ENCODE data around the gene TGFA. TPM values are rescaled to one million over a fixed set of nuclear protein-coding genes. Genes with fewer than 3 reads are reported as not detected.

TGFA gene
- total and polyA plus RNA-seq, 7 experiments from 2014 or later: 0.44 to 3.2 (median 1.9) TPM; not detected in 1

DNA sequence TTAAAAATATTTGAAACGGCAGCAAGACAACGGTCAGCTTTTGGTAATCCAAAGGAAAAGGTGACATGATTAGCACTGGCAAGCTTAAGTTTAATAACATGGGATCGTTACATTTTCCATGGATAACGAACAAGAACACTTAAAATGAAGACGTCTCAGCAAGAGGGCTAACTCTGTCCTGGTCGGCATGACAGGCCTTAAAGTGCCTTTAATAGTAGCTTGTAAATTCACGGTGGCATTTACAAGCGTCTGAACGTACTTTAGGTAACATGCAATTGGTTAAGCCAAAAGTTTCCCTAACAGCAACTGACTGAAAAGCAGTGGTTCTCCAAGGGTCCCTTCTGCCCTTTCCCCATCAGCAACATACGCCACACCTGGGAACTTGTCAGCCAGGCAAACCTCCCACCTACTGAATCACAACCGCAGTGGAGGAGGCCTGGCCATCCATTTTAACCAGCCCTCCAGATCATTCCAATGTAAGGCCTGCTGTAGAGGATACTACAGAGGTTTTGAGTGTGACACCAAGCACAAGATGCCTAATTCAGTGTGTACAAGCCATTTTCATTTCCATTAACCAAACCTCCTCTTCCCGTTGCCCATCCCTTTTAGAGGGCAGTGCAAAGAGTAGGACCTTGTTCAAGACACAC is 4.4 kb downstream of the TGFA start:
- no peaks in the 10 kb centered on the region for H3K9me3 Mint-ChIP-seq
- Histone ChIP-seq H3K27ac (ENCODE audit: low read depth, low read length) (no peak overlapping the region), H3K9me3 (ENCODE audit: control insufficient read depth in 2 of 3, low read length in 3 of 3) (no peaks in the 10 kb centered on the region), H3K4me3 (ENCODE audit: low read length) (no peak overlapping the region), H3K4me1 (ENCODE audit: control insufficient read depth in 2 of 2, insufficient read depth in 2 of 2, low read length in 2 of 2) (peaks cover 6 to 9% of the 10 kb centered on the region in 2 donors), H3K36me3 (ENCODE audit: control insufficient read depth in 2 of 3, insufficient read depth in 3 of 3, low read length in 3 of 3) (no peaks in the 10 kb centered on the region), H3K27me3 (ENCODE audit: control insufficient read depth in 2 of 2, insufficient read depth in 2 of 2, low read length in 2 of 2) (peaks cover 0 to 3% of the 10 kb centered on the region in 2 donors)
- intact Hi-C loops (cut with micrococcal nuclease): no loop called here
- no peak for DNase-seq
- peak overlapping the region in 1 of 9 donors; percentile 39 for H3K27ac Mint-ChIP-seq
- ChIA-PET POLR2A (no interaction called here), CTCF (interaction anchor here (0.6 kb wide), 1 partner anchor 206 kb away, joined by 4 read pairs; no protein-coding TSS in a partner anchor)
- peaks cover 0 to 61% (median 0%) of the 10 kb centered on the region in 5 donors for H3K27me3 Mint-ChIP-seq
- H3K4me1 Mint-ChIP-seq: peaks cover 12 to 28% (median 23%) of the 10 kb centered on the region in 7 donors
- no peaks in the 10 kb centered on the region for H3K36me3 Mint-ChIP-seq
- no peak for ATAC-seq
- no peak overlapping the region for H3K4me3 Mint-ChIP-seq

DNA sequence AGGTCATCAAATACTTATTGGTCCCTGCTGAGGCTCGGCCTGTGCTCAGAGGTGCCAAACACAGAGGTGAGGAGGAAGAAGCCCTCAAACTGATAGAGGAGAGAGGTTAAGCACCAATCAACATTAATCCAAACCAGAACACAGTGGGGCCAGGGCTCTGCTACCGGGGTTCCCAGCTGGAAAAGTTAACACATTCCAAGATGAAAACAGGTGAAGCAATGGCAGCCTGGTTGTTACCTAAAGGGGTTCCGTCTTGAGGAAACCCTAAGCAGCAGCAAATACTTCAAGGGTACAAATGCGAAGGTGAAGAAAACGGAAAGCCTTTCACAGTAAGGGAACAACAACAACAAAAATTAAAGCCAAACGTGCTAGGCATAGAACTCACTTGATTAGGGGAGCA is 5.4 kb downstream of the TGFA start:
- H3K27me3 ChIP-seq (ENCODE audit: control insufficient read depth in 2 of 2, insufficient read depth in 2 of 2, low read length in 2 of 2): peaks cover 0 to 3% of the 10 kb centered on the region in 2 donors
- Mint-ChIP-seq H3K4me3 (no peak overlapping the region), H3K4me1 (peaks cover 10 to 26% (median 21%) of the 10 kb centered on the region in 7 donors), H3K27ac (peak overlapping the region in 1 of 9 donors; percentile 31), H3K27me3 (peaks cover 0 to 56% (median 0%) of the 10 kb centered on the region in 5 donors), H3K9me3 (no peaks in the 10 kb centered on the region), H3K36me3 (no peaks in the 10 kb centered on the region)
- ChIA-PET CTCF (no interaction called here), POLR2A (no interaction called here)
- H3K4me1 ChIP-seq (ENCODE audit: control insufficient read depth in 2 of 2, insufficient read depth in 2 of 2, low read length in 2 of 2): peaks cover 6 to 9% of the 10 kb centered on the region in 2 donors
- intact Hi-C loops (cut with micrococcal nuclease): no loop called here
- no peaks in the 10 kb centered on the region for H3K9me3 ChIP-seq (ENCODE audit: control insufficient read depth in 2 of 3, low read length in 3 of 3)
- no peak for ATAC-seq
- H3K4me3 ChIP-seq (ENCODE audit: low read length): no peak overlapping the region
- no peak overlapping the region for H3K27ac ChIP-seq (ENCODE audit: low read depth, low read length)
- no peaks in the 10 kb centered on the region for H3K36me3 ChIP-seq (ENCODE audit: control insufficient read depth in 2 of 3, insufficient read depth in 3 of 3, low read length in 3 of 3)
- no peak for DNase-seq

DNA sequence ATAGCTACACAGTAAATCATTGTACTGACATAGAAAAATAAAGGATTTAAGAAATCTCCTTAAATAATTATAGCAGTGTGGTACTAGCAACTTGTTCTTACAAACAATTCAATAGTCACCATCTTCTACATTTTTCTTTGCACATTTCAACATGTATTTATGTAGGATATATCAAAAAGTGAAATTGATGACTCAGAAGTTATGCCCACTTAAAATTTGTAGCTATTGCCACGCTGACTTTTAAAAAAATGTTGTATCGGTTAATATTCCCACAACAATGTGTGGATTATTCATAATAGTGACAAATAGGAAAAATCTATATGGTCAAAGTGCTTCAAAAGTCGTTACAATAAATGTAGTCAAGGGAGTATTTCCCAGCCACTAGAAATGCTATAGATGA is 6.7 kb downstream of the TGFA start:
- POLR2A ChIA-PET: no interaction called here
- peaks cover 0 to 12% (median 8%) of the 10 kb centered on the region in 7 donors for H3K4me1 Mint-ChIP-seq
- H3K27me3 ChIP-seq (ENCODE audit: control insufficient read depth in 2 of 2, insufficient read depth in 2 of 2, low read length in 2 of 2): peaks cover 0 to 3% of the 10 kb centered on the region in 2 donors
- no peaks in the 10 kb centered on the region for H3K9me3 Mint-ChIP-seq
- H3K36me3 Mint-ChIP-seq: no peaks in the 10 kb centered on the region
- intact Hi-C loops (cut with micrococcal nuclease): no loop called here
- H3K4me3 ChIP-seq (ENCODE audit: low read length): no peak overlapping the region
- H3K27ac Mint-ChIP-seq: no peak overlapping the region
- H3K27ac ChIP-seq (ENCODE audit: low read depth, low read length): no peak overlapping the region
- no peaks in the 10 kb centered on the region for H3K4me1 ChIP-seq (ENCODE audit: control insufficient read depth in 2 of 2, insufficient read depth in 2 of 2, low read length in 2 of 2)
- peaks cover 0 to 43% (median 0%) of the 10 kb centered on the region in 5 donors for H3K27me3 Mint-ChIP-seq
- no peaks in the 10 kb centered on the region for H3K9me3 ChIP-seq (ENCODE audit: control insufficient read depth in 2 of 3, low read length in 3 of 3)
- ATAC-seq: no peak
- CTCF ChIA-PET: no interaction called here
- no peak overlapping the region for H3K4me3 Mint-ChIP-seq
- H3K36me3 ChIP-seq (ENCODE audit: control insufficient read depth in 2 of 3, insufficient read depth in 3 of 3, low read length in 3 of 3): no peaks in the 10 kb centered on the region
- no peak for DNase-seq

DNA sequence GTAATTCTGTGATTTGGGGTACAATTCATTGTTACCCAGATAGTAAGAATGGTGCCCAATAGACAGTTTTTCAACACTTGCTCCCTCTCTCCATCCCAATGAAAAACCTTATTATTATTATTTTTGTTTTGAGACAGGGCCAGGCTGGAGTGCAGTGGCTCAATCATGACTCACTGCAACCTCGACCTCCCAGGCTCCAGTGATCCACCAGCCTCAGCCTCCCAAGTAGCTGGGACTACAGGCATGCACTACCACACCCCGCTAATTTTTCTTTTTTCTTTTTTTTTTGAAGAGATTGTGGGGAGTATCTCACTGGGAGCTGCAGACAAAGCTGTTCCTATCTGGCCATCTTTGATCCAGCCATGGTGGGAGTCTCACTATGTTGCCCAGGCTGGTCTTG is 7.2 kb downstream of the TGFA start:
- Histone ChIP-seq H3K4me3 (ENCODE audit: low read length) (no peak overlapping the region), H3K4me1 (ENCODE audit: control insufficient read depth in 2 of 2, insufficient read depth in 2 of 2, low read length in 2 of 2) (no peaks in the 10 kb centered on the region), H3K36me3 (ENCODE audit: control insufficient read depth in 2 of 3, insufficient read depth in 3 of 3, low read length in 3 of 3) (no peaks in the 10 kb centered on the region), H3K9me3 (ENCODE audit: control insufficient read depth in 2 of 3, low read length in 3 of 3) (no peaks in the 10 kb centered on the region), H3K27ac (ENCODE audit: low read depth, low read length) (no peak overlapping the region), H3K27me3 (ENCODE audit: control insufficient read depth in 2 of 2, insufficient read depth in 2 of 2, low read length in 2 of 2) (peaks cover 0 to 3% of the 10 kb centered on the region in 2 donors)
- intact Hi-C loops (cut with micrococcal nuclease): no loop called here
- Mint-ChIP-seq H3K4me1 (peaks cover 0 to 7% (median 5%) of the 10 kb centered on the region in 7 donors), H3K27ac (no peak overlapping the region), H3K36me3 (no peaks in the 10 kb centered on the region), H3K9me3 (no peaks in the 10 kb centered on the region), H3K4me3 (no peak overlapping the region), H3K27me3 (peaks cover 0 to 38% (median 0%) of the 10 kb centered on the region in 5 donors)
- no peak for DNase-seq
- ChIA-PET CTCF (no interaction called here), POLR2A (interaction anchor here (0.6 kb wide), 3 partner anchors 416 to 570 kb away, joined by 3 to 6 read pairs (median 4); no protein-coding TSS in a partner anchor)
- no peak for ATAC-seq

DNA sequence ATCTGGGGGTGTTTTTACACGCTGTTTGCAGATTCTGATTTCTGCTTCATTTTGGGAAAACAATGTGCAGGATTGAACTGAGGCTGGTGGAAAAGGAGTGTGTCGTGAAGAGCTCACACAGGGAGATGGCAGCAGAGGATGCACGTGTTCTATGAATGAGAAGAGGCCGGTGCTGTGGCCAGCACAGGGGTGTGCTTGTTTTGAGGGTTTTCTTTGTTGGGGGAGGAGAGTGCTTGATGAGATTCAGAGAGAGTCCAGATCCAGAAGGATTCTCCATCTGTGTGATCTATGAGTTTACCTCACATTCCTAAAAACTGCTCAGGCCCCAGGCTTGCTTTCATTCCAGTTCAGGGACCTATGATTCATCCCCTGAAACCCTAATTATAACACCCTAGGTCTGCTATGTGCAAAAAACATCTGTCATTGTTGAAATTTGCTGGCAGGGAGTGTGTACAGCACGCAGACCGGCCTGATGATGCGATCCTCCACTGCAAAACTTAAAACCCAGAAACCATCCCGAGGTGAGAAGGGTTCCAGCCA is 12.1 kb downstream of the TGFA start:
- no peak overlapping the region for H3K27ac Mint-ChIP-seq
- H3K36me3 Mint-ChIP-seq: peaks cover under 1 to 8% (median 5%) of the 10 kb centered on the region in 5 donors
- H3K9me3 Mint-ChIP-seq: peaks cover 0 to 7% (median under 1%) of the 10 kb centered on the region in 11 donors
- Histone ChIP-seq H3K4me3 (ENCODE audit: low read length) (no peak overlapping the region), H3K4me1 (ENCODE audit: control insufficient read depth in 2 of 2, insufficient read depth in 2 of 2, low read length in 2 of 2) (no peaks in the 10 kb centered on the region), H3K27ac (ENCODE audit: low read depth, low read length) (no peak overlapping the region), H3K9me3 (ENCODE audit: control insufficient read depth in 2 of 3, low read length in 3 of 3) (no peaks in the 10 kb centered on the region), H3K36me3 (ENCODE audit: control insufficient read depth in 2 of 3, insufficient read depth in 3 of 3, low read length in 3 of 3) (no peaks in the 10 kb centered on the region), H3K27me3 (ENCODE audit: control insufficient read depth in 2 of 2, insufficient read depth in 2 of 2, low read length in 2 of 2) (peaks cover 0 to 3% of the 10 kb centered on the region in 2 donors)
- POLR2A ChIA-PET: no interaction called here
- peaks cover 0 to 13% (median 0%) of the 10 kb centered on the region in 5 donors for H3K27me3 Mint-ChIP-seq
- DNase-seq: no peak
- CTCF ChIA-PET: interaction anchor here (1.0 kb wide), 1 partner anchor 199 kb away, joined by 4 read pairs; no protein-coding TSS in a partner anchor
- H3K4me1 Mint-ChIP-seq: no peaks in the 10 kb centered on the region
- intact Hi-C loops (cut with micrococcal nuclease): no loop called here
- no peak for ATAC-seq
- H3K4me3 Mint-ChIP-seq: no peak overlapping the region

DNA sequence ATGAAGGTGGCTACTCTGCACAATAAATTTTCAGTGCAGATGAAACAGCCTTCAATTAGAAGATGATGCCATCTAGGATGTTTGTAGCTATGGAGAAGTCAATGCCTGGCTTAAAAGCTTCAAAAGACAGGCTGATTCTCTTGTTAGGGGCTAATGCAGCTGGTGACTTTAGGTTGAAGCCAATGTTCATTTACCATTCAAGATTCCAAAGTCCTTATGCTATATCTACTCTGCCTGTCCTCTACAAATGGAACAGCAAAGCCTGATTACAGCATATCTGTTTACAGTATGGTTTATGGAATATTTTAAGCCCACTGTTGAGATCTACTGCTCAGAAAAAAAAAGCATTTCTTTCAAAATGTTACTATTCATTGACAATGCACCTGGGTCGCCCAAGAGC is 15.8 kb downstream of the TGFA start:
- peaks cover 5 to 16% (median 12%) of the 10 kb centered on the region in 5 donors for H3K36me3 Mint-ChIP-seq
- DNase-seq (no peak), ATAC-seq (no peak)
- Histone ChIP-seq H3K36me3 (ENCODE audit: control insufficient read depth in 2 of 3, insufficient read depth in 3 of 3, low read length in 3 of 3) (no peaks in the 10 kb centered on the region), H3K4me1 (ENCODE audit: control insufficient read depth in 2 of 2, insufficient read depth in 2 of 2, low read length in 2 of 2) (no peaks in the 10 kb centered on the region), H3K4me3 (ENCODE audit: low read length) (no peak overlapping the region), H3K27me3 (ENCODE audit: control insufficient read depth in 2 of 2, insufficient read depth in 2 of 2, low read length in 2 of 2) (no peaks in the 10 kb centered on the region), H3K27ac (ENCODE audit: low read depth, low read length) (no peak overlapping the region), H3K9me3 (ENCODE audit: control insufficient read depth in 2 of 3, low read length in 3 of 3) (no peaks in the 10 kb centered on the region)
- no peaks in the 10 kb centered on the region for H3K4me1 Mint-ChIP-seq
- H3K9me3 Mint-ChIP-seq: peaks cover 0 to 14% (median 8%) of the 10 kb centered on the region in 11 donors
- ChIA-PET POLR2A (interaction anchor here (1.2 kb wide), 1 partner anchor 15 kb away, joined by 3 read pairs; the partner anchor contains the start of gene TGFA), CTCF (no interaction called here)
- no peak overlapping the region for H3K27ac Mint-ChIP-seq
- H3K27me3 Mint-ChIP-seq: peaks cover 0 to 9% (median 0%) of the 10 kb centered on the region in 5 donors
- H3K4me3 Mint-ChIP-seq: no peak overlapping the region
- intact Hi-C loops (cut with micrococcal nuclease): no loop called here

All from naive thymus-derived CD4-positive, alpha-beta T cell (primary cell).